Activated naive CD8-positive, alpha-beta T cell treated with anti-CD3 and anti-CD28 coated beads for 36 hours (primary cell): ENCODE results near the gene PPCDC. TPM values are rescaled to one million over a fixed set of nuclear protein-coding genes. Genes with fewer than 3 reads are reported as not detected.
"Not testable (repeated sequence)": the region's sequence is repeated elsewhere in the genome, so short reads cannot be mapped to it uniquely, and the experiment has no call there.

Experiments used
- DNase-seq: peaks from one replicate; pipeline ENCODE4 v3.0.0; 2021
- H3K27ac Mint-ChIP-seq: one replicate; pipeline ENCODE4 v1.8.0; 2022; ENCODE audit warnings: mild to moderate bottlenecking, moderate library complexity, mixed read lengths
- H3K27me3 Mint-ChIP-seq: one replicate; pipeline ENCODE4 v1.8.0; 2022; ENCODE audit warnings: mild to moderate bottlenecking, mixed read lengths
- H3K36me3 Mint-ChIP-seq: one replicate; pipeline ENCODE4 v1.8.0; 2021; ENCODE audit warnings: mild to moderate bottlenecking, mixed read lengths
- H3K4me1 Mint-ChIP-seq: one replicate; pipeline ENCODE4 v1.8.0; 2021; ENCODE audit warnings: mixed read lengths
- H3K4me3 Mint-ChIP-seq: one replicate; pipeline ENCODE4 v1.8.0; 2022; ENCODE audit warnings: mild to moderate bottlenecking, moderate library complexity, mixed read lengths
- H3K9me3 Mint-ChIP-seq: one replicate; pipeline ENCODE4 v1.8.0; 2022; ENCODE audit warnings: mixed read lengths
- total RNA-seq, 2 experiments: library from RNA; stranded (reverse); gene quantifications; one replicate each; pipeline ENCODE4 v1.2.3, GENCODE V29; 2021

Gene PPCDC
- total RNA-seq, 2 experiments from 2014 or later, result 29.4 to 33.7 TPM

DNA sequence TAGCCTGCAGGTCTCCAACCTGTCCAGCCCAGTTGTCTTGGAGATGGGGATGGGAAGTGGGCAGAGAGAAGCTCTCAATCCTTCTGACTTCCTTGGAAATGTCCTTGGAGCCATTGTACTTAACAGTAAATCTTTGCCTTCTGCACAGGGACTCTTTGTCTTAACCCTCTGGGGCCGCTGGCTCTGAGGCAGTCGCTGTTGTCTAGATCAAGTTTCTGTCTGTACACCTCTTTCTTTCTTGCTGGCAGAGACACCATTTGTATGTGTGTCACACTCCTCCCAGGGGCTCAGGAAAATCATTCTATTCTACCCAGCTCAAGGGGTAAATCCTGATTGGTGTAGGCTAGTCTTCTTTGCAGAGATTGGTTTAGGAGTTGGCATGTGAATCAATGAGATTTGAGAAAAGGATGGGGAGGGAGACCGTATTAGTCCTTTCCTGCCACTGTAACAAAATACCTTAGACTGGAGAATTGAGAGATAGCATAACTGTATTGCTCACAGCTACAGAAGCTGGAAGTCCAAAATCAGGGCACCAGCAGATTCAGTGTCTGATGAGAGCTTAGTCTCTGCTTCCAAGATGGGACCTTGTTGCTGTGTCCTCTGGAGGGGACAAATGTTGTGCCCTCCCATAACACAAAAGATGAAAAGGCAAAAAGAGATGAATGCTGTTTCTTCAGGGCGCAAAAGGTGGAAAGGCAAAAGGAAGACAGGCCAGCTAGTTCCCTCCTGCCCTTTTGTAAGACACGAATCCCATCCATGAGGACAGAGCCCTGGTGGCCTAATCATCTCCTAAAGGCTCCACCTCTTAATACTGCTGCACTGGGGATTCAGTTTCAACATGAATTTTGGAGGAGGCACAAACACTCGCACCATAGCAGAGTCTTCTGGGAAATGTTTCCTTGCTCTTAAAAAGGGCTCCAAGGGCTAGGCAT is 66.3 kb downstream of the PPCDC start:
- Mint-ChIP-seq H3K9me3 (peaks cover 31% of the 10 kb centered on the region), H3K36me3 (peaks cover 7% of the 10 kb centered on the region), H3K4me1 (peaks cover 7% of the 10 kb centered on the region), H3K4me3 (no peak overlapping the region), H3K27ac (no peak overlapping the region), H3K27me3 (peaks cover 12% of the 10 kb centered on the region)
- DNase-seq, result no peak

DNA sequence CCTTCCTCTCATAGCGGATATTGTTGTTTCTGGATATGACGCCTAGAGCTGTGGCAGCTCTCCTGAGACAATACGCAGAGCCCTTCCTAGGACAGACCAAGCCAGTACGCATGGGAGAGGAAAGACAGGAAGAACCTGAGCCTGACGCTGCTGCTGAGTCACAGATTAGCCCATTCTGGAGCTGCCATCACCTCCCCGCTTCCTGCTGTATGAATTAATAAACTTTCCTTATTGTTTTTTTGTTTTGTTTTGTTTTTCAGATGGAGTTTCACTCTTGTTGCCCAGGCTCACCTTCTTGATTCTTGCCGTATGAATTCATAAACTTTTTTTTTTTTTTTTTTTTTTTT is 67.0 kb downstream of the PPCDC start:
- Mint-ChIP-seq H3K9me3 (peaks cover 24% of the 10 kb centered on the region), H3K27me3 (peaks cover 6% of the 10 kb centered on the region), H3K4me1 (peaks cover 13% of the 10 kb centered on the region), H3K27ac (no peak overlapping the region), H3K4me3 (no peak overlapping the region), H3K36me3 (peaks cover 2% of the 10 kb centered on the region)
- DNase-seq, result no peak

DNA sequence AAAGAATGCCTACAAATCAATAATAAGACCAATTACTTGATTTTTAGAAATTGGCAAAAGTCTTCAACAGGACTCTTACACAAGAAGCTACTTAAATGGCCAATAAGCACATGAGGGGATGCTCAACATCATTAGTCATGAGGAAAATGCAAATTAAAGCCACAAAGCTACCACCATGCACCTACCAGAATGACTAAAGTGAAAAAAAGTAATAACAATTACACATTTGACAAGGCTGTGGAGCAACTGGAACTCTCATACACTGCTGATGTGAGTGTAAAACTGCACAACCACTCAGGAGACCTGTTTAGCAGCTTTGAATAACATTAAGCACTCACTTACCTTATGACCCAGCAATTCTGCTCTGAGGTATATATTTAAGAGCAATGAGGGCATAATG is 68.4 kb downstream of the PPCDC start:
- H3K27ac Mint-ChIP-seq, result no peak overlapping the region
- peaks cover 2% of the 10 kb centered on the region for H3K36me3 Mint-ChIP-seq
- H3K4me3 Mint-ChIP-seq, result no peak overlapping the region
- peaks cover 19% of the 10 kb centered on the region for H3K4me1 Mint-ChIP-seq
- peaks cover 14% of the 10 kb centered on the region for H3K9me3 Mint-ChIP-seq
- no peak for DNase-seq
- peaks cover 8% of the 10 kb centered on the region for H3K27me3 Mint-ChIP-seq

DNA sequence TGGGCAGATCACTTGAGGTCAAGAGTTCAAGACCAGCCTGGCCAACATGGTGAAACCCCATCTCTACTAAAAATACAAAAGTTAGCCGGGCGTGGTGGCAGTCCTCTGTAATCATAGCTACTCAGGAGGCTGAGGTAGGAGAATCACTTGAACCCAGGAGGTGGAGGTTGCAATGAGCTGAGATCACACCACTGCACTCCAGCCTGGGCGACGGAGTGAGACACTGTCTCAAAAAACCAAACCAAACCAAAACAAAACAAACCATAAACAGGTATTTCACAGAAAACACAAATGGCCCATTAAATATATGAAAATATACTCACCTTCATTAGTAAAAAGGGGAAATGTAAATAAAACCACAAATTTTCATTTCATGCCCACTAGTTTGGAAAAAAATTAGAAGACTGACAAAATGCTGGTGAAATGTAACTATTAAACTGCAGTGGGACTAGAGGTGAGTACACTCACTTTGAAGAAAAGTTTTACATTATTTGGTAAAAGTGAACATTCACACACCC is 71.6 kb downstream of the PPCDC start:
- H3K4me3 Mint-ChIP-seq, DNase-seq, H3K36me3 Mint-ChIP-seq, H3K27ac Mint-ChIP-seq, H3K27me3 Mint-ChIP-seq: not testable (repeated sequence)
- H3K4me1 Mint-ChIP-seq, result peaks cover 19% of the 10 kb centered on the region
- peaks cover 11% of the 10 kb centered on the region for H3K9me3 Mint-ChIP-seq

- Mint-ChIP-seq H3K4me1 (peaks cover 19% of the 10 kb centered on the region), H3K36me3 (peaks cover 2% of the 10 kb centered on the region), H3K4me3 (no peak overlapping the region)
These were observed 72.2 kb downstream of the PPCDC start for GRCh38 chr15:75095594-75095993.

GRCh38 chr15:75097939-75098338 is 74.5 kb downstream of the PPCDC start:
- DNase-seq, result no peak
- Mint-ChIP-seq H3K36me3 (no peaks in the 10 kb centered on the region), H3K9me3 (peaks cover 2% of the 10 kb centered on the region), H3K4me3 (no peak overlapping the region), H3K27ac (no peak overlapping the region), H3K27me3 (peaks cover 6% of the 10 kb centered on the region), H3K4me1 (peaks cover 15% of the 10 kb centered on the region)

More at GRCh38 chr15:75095594-75095993, 72.2 kb downstream of the PPCDC start:
- DNase-seq, result no peak
- Mint-ChIP-seq H3K27me3 (peaks cover 6% of the 10 kb centered on the region), H3K9me3 (peaks cover 11% of the 10 kb centered on the region), H3K27ac (no peak overlapping the region)

DNA sequence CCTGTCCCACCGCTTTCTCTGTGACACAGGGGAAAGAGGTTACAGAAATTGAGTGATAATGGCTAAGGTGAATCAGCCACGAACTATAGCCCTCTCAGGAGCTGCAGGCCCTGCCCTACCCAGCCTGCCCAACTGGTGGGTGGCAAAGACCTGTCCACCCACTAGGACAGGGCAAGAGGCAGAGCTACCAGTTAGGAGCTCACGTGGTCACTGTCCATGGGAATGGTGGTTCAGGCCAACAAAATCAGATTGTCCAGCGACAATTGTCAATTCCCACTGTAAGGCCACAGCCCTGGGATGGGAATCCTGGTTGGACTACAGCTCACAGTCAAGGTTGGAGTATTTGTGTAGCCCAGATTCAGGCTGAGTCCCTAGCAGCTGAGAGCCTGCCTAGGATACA is 75.0 kb downstream of the PPCDC start:
- no peaks in the 10 kb centered on the region for H3K36me3 Mint-ChIP-seq
- H3K27ac Mint-ChIP-seq, result no peak overlapping the region
- H3K27me3 Mint-ChIP-seq, result peaks cover 6% of the 10 kb centered on the region
- peaks cover 2% of the 10 kb centered on the region for H3K9me3 Mint-ChIP-seq
- no peak overlapping the region for H3K4me3 Mint-ChIP-seq
- no peak for DNase-seq
- peaks cover 15% of the 10 kb centered on the region for H3K4me1 Mint-ChIP-seq

Other genes starting within 250 kb of the PPCDC start
- gene CSK, start 241.5 kb upstream of the PPCDC start, total RNA-seq, result 100 to 1,000 TPM; 308 to 310 TPM
- gene LMAN1L, start 210.8 kb upstream of the PPCDC start, total RNA-seq, result under 1 TPM; 0.14 to 0.33 TPM
- gene CPLX3, start 197.0 kb upstream of the PPCDC start, total RNA-seq, result under 1 TPM in 1 of 2 experiments, not detected in 1; 0.19 TPM
- 10 to 100 TPM; 41.1 to 49.9 TPM for gene ULK3, start 180.4 kb upstream of the PPCDC start, total RNA-seq
- 10 to 100 TPM; 57.5 to 59.6 TPM for gene SCAMP2, start 150.2 kb upstream of the PPCDC start, total RNA-seq
- gene MPI, start 133.5 kb upstream of the PPCDC start, total RNA-seq, result 10 to 100 TPM; 71.4 to 73.2 TPM
- 10 to 100 TPM; 31.5 to 37.6 TPM for gene FAM219B, start 116.7 kb upstream of the PPCDC start, total RNA-seq
- 100 to 1,000 TPM; 352 to 363 TPM for gene COX5A, start 85.5 kb upstream of the PPCDC start, total RNA-seq
- 1 to 10 TPM; 9.4 to 10.0 TPM for gene RPP25, start 66.8 kb upstream of the PPCDC start, total RNA-seq
- gene SCAMP5, start 28.0 kb upstream of the PPCDC start, total RNA-seq, result under 1 TPM; 0.44 to 0.58 TPM
- gene C15orf39, start 178.3 kb downstream of the PPCDC start, total RNA-seq, result 10 to 100 TPM; 34.3 to 35.7 TPM
- not detected for gene GOLGA6C, start 234.7 kb downstream of the PPCDC start, total RNA-seq